MM.1S (cell line): Measurements from ENCODE around the gene ELOVL1.

Experiments used
- DNase-seq: peaks from one replicate; pipeline ENCODE4 v3.0.0-alpha.2; 2015
- H2AFZ ChIP-seq: fragments of 300-600 bp; sonication (generic); 2 replicates; pipeline ENCODE4 v1.6.0; 2016; ENCODE audit warnings: antibody characterized with exemption, low read length
- H3F3A ChIP-seq: fragments of 300-600 bp; sonication (generic); 2 replicates; pipeline ENCODE4 v1.6.1; 2016; ENCODE audit warnings: mild to moderate bottlenecking, antibody characterized with exemption, low read length, moderate library complexity, mixed read lengths; ENCODE audit not compliant: insufficient read depth
- H3K27ac ChIP-seq: fragments of 300-600 bp; sonication (generic); 2 replicates; pipeline ENCODE4 v1.5.1; 2016; ENCODE audit warnings: mild to moderate bottlenecking, low read length
- H3K27me3 ChIP-seq: fragments of 300-600 bp; sonication (generic); replicated peaks from 2 replicates; pipeline ENCODE4 v1.6.0; 2016; ENCODE audit warnings: low read length; ENCODE audit not compliant: insufficient read depth
- H3K36me3 ChIP-seq: fragments of 300-600 bp; sonication (generic); replicated peaks from 2 replicates; pipeline ENCODE4 v1.6.1; 2016; ENCODE audit warnings: mild to moderate bottlenecking, low read length, mixed read lengths; ENCODE audit not compliant: insufficient read depth
- H3K4me1 ChIP-seq: fragments of 300-600 bp; sonication (generic); 2 replicates; pipeline ENCODE4 v1.6.1; 2016; ENCODE audit warnings: low read length, mixed read lengths
- H3K4me2 ChIP-seq: fragments of 300-600 bp; sonication (generic); 2 replicates; pipeline ENCODE4 v1.6.0; 2016; ENCODE audit warnings: low read depth, low read length
- H3K4me3 ChIP-seq: fragments of 300-600 bp; sonication (generic); 2 replicates; pipeline ENCODE4 v1.5.1; 2016; ENCODE audit warnings: low read length, mixed read lengths
- H3K79me2 ChIP-seq: fragments of 300-600 bp; sonication (generic); 2 replicates; pipeline ENCODE4 v1.6.1; 2016; ENCODE audit warnings: mixed run types, low read length, mixed read lengths
- H3K9ac ChIP-seq: fragments of 300-600 bp; sonication (generic); 2 replicates; pipeline ENCODE4 v1.6.1; 2016; ENCODE audit warnings: low read length, mixed read lengths
- H3K9me2 ChIP-seq: fragments of 300-600 bp; sonication (generic); replicated peaks from 2 replicates; pipeline ENCODE4 v1.6.1; 2016; ENCODE audit warnings: mild to moderate bottlenecking, low read length, mixed read lengths; ENCODE audit not compliant: insufficient read depth
- H3K9me3 ChIP-seq: fragments of 300-600 bp; sonication (generic); replicated peaks from 2 replicates; pipeline ENCODE4 v1.6.1; 2016; ENCODE audit warnings: mild to moderate bottlenecking, low read length, mixed read lengths; ENCODE audit not compliant: insufficient read depth
- H4K20me1 ChIP-seq: fragments of 300-600 bp; sonication (generic); 2 replicates; pipeline ENCODE4 v1.6.1; 2016; ENCODE audit warnings: mild to moderate bottlenecking, low read length, moderate library complexity, mixed read lengths; ENCODE audit not compliant: insufficient read depth
- EZH2 ChIP-seq: fragments of 300-600 bp; sonication (generic); optimal IDR thresholded peaks from 2 replicates; pipeline ENCODE3; 2017; ENCODE audit warnings: low read depth, mild to moderate bottlenecking, antibody characterized with exemption, low read length, mixed read lengths
- EZH2phosphoT487 ChIP-seq: fragments of 300-600 bp; sonication (generic); IDR thresholded peaks from 2 replicates; pipeline ENCODE4 v1.6.1; 2018; ENCODE audit warnings: antibody characterized with exemption, low read length
- TF ChIP-seq, protein P1 (sequence below): fragments of 300-600 bp; sonication (generic); IDR thresholded peaks from 2 replicates; pipeline ENCODE4 v1.5.1; 2016; ENCODE audit warnings: antibody characterized with exemption, low read length, mixed read lengths

Gene ELOVL1

GRCh38 chr1:43379476-43379875, 11.7 kb upstream of the ELOVL1 start:
- H3K27ac ChIP-seq, result no peak overlapping the region
- H2AFZ ChIP-seq, result no peak overlapping the region
- TF ChIP-seq EZH2phosphoT487 (no peak), EZH2 (no peak)
- TF ChIP-seq, protein P1, sequence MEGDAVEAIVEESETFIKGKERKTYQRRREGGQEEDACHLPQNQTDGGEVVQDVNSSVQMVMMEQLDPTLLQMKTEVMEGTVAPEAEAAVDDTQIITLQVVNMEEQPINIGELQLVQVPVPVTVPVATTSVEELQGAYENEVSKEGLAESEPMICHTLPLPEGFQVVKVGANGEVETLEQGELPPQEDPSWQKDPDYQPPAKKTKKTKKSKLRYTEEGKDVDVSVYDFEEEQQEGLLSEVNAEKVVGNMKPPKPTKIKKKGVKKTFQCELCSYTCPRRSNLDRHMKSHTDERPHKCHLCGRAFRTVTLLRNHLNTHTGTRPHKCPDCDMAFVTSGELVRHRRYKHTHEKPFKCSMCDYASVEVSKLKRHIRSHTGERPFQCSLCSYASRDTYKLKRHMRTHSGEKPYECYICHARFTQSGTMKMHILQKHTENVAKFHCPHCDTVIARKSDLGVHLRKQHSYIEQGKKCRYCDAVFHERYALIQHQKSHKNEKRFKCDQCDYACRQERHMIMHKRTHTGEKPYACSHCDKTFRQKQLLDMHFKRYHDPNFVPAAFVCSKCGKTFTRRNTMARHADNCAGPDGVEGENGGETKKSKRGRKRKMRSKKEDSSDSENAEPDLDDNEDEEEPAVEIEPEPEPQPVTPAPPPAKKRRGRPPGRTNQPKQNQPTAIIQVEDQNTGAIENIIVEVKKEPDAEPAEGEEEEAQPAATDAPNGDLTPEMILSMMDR, result no peak
- no peaks in the 10 kb centered on the region for H3K9me2 ChIP-seq
- no peak overlapping the region for H3K9ac ChIP-seq
- H3K4me1 ChIP-seq, result no peaks in the 10 kb centered on the region
- H3K36me3 ChIP-seq, result 0 out of 2 replicates have a peak, but pooled peaks cover 9% of the 10 kb centered on the region
- H3F3A ChIP-seq, result no peaks in the 10 kb centered on the region
- no peak for DNase-seq
- H3K4me3 ChIP-seq, result no peak overlapping the region
- H4K20me1 ChIP-seq, result no peaks in the 10 kb centered on the region
- H3K79me2 ChIP-seq, result no peaks in the 10 kb centered on the region
- H3K27me3 ChIP-seq, result no peaks in the 10 kb centered on the region
- no peaks in the 10 kb centered on the region for H3K9me3 ChIP-seq
- no peak overlapping the region for H3K4me2 ChIP-seq

- no peaks in the 10 kb centered on the region for H3F3A ChIP-seq
- no peaks in the 10 kb centered on the region for H4K20me1 ChIP-seq
- 0 out of 2 replicates have a peak, but pooled peaks cover under 1% of the 10 kb centered on the region for H3K36me3 ChIP-seq
- H3K4me1 ChIP-seq, result no peaks in the 10 kb centered on the region
- no peaks in the 10 kb centered on the region for H3K79me2 ChIP-seq
- H3K4me3 ChIP-seq, result no peak overlapping the region
- TF ChIP-seq EZH2 (no peak), EZH2phosphoT487 (no peak)
- TF ChIP-seq, protein P1, result no peak
- H3K27ac ChIP-seq, result no peak overlapping the region
- no peaks in the 10 kb centered on the region for H3K27me3 ChIP-seq
- no peak for DNase-seq
- H3K9ac ChIP-seq, result no peak overlapping the region
- H3K9me3 ChIP-seq, result no peaks in the 10 kb centered on the region
- no peak overlapping the region for H2AFZ ChIP-seq
- H3K9me2 ChIP-seq, result no peaks in the 10 kb centered on the region
- no peak overlapping the region for H3K4me2 ChIP-seq
Measured at GRCh38 chr1:43377831-43378230, 10.0 kb upstream of the ELOVL1 start.

DNA sequence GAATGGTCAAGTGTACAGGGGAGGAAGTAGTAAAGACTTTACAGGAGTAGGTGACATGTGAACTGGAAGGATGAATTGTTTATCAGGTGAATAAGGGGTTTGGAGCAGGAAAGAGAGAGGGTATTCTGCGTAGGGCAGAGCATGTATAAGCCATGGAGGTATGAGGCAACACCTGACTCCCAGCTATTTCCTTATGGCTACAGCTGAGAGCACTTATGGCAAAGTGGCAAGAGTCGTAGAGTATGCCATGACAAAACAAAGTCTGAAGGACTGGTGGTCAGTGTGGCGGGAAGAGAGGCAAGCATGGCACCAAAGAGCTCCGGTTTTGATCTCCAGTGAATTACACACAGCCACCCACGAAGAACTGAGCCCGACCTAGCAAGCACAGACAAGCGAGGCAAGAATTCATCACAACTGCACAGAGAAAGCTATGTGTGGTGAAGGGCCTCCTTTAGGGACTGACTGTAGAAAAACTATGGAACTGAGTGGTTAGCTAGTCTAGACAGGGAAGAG, 9.0 kb upstream of the ELOVL1 start:
- Histone ChIP-seq H3K79me2 (no peaks in the 10 kb centered on the region), H3K9me2 (no peaks in the 10 kb centered on the region), H3K27me3 (no peaks in the 10 kb centered on the region), H2AFZ (no peak overlapping the region), H3F3A (no peaks in the 10 kb centered on the region), H3K27ac (no peak overlapping the region), H3K4me2 (no peak overlapping the region), H3K9me3 (no peaks in the 10 kb centered on the region), H3K4me1 (no peaks in the 10 kb centered on the region), H4K20me1 (no peaks in the 10 kb centered on the region), H3K4me3 (no peak overlapping the region), H3K36me3 (no peaks in the 10 kb centered on the region), H3K9ac (no peak overlapping the region)
- no peak for TF ChIP-seq EZH2phosphoT487
- TF ChIP-seq, protein P1, result no peak
- DNase-seq, result no peak
